ENCODE data around the gene CTAGE1.

DNA sequence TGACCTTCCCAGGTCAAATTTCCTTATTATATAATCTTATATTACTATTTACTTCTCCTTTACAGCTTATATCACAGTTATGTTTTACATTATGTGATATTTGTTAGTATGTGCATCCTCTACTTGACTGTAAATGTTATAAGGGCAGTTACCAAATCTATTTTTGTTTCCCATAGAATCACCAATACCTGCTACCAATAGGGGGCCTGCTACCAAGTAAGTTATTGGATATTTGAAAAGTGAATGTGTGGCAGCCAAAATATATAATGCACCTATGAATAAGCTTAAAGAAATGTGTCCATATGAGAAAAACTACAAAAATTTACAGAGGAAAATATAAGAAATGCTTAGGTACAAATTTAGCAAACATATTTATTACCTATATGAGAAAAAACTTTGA lies 23.9 kb upstream of the CTAGE1 start:
- TF ChIP-seq POLR2A (IDR thresholded peaks at IDR 0.05; ENCODE audit: low read depth, low read length) (no peak), POLR2AphosphoS5 (IDR thresholded peaks at IDR 0.05; ENCODE audit: insufficient read depth, low read depth, low read length) (no peak), EZH2 (IDR thresholded peaks at IDR 0.05; ENCODE audit: borderline replicate concordance, low read depth, low read length, severe bottlenecking) (no peak), JUN (IDR thresholded peaks at IDR 0.05; ENCODE audit: borderline replicate concordance, insufficient read depth, insufficient read length, low read depth) (no peak), GATA2 (IDR thresholded peaks at IDR 0.05; ENCODE audit: insufficient read depth, insufficient read length, low read depth, low read length) (no peak), FOS (IDR thresholded peaks at IDR 0.05; ENCODE audit: borderline replicate concordance, insufficient read depth, low read length) (no peak)
- TF ChIP-seq, protein P1, sequence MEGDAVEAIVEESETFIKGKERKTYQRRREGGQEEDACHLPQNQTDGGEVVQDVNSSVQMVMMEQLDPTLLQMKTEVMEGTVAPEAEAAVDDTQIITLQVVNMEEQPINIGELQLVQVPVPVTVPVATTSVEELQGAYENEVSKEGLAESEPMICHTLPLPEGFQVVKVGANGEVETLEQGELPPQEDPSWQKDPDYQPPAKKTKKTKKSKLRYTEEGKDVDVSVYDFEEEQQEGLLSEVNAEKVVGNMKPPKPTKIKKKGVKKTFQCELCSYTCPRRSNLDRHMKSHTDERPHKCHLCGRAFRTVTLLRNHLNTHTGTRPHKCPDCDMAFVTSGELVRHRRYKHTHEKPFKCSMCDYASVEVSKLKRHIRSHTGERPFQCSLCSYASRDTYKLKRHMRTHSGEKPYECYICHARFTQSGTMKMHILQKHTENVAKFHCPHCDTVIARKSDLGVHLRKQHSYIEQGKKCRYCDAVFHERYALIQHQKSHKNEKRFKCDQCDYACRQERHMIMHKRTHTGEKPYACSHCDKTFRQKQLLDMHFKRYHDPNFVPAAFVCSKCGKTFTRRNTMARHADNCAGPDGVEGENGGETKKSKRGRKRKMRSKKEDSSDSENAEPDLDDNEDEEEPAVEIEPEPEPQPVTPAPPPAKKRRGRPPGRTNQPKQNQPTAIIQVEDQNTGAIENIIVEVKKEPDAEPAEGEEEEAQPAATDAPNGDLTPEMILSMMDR (IDR thresholded peaks at IDR 0.05; ENCODE audit: extremely low read depth in 1 of 2, insufficient read depth in 1 of 2, low read depth in 1 of 2, low read length in 2 of 2) = no peak
- TF ChIP-seq, protein P2, sequence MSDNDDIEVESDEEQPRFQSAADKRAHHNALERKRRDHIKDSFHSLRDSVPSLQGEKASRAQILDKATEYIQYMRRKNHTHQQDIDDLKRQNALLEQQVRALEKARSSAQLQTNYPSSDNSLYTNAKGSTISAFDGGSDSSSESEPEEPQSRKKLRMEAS (IDR thresholded peaks at IDR 0.05; ENCODE audit: insufficient read depth, insufficient read length) = no peak

Data from endothelial cell of umbilical vein (primary cell).